ENCODE data around the gene OR2D3.

GRCh38 chr11:6932145-6932544 is 11.3 kb downstream of the OR2D3 start:
- TF ChIP-seq CTCF (IDR thresholded peaks at IDR 0.05 in 8 of 11, conservative IDR thresholded peaks at IDR 0.05 in 3 of 11) (no peak), POLR2A (IDR thresholded peaks at IDR 0.05) (no peak), POLR2AphosphoS5 (IDR thresholded peaks at IDR 0.05) (no peak)

All from spleen (tissue), 7 donors.